HEK293T (cell line): Measurements from ENCODE around the gene MAP3K20.

Experiments
- BHLHE40 ChIP-seq: fragments of 450-650 bp; IDR thresholded peaks from 2 replicates; pipeline ENCODE4 v1.6.1; 2016; ENCODE audit warnings: mild to moderate bottlenecking, moderate library complexity, borderline replicate concordance
- FOXK2 ChIP-seq: fragments of 450-650 bp; IDR thresholded peaks from 2 replicates; pipeline ENCODE4 v1.6.1; 2016; ENCODE audit warnings: mild to moderate bottlenecking

- TF ChIP-seq BHLHE40 (no peak), FOXK2 (no peak)
These were observed 77.7 kb downstream of the MAP3K20 start for GRCh38 chr2:173153301-173153885.
